Measurements from ENCODE around the gene STK39. TPM values are rescaled to one million over a fixed set of nuclear protein-coding genes. Genes with fewer than 3 reads are reported as not detected.

The STK39 gene
- total RNA-seq, 1 experiment from 2014 or later, result 18.3 TPM

DNA sequence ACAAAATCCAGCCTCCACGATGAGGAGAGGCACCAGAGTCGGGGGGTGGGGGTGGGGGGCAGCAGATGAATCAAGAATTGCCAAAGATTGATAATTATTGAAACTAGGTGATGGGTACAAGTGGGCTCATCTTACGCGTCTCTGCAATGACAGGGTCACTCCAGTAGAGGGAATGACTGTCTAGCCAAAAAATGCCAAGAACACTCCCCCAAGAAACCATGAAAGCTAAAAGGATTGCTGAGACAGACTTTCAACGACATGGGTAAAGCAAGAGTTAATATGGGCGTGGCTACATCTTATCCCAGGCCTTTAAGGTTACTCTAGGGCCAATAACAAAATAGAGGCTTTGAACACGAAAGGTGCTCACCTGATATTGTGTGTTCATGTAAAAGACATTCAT is 86.5 kb downstream of the STK39 start:
- H3K36me3 ChIP-seq, result peaks cover 19% of the 10 kb centered on the region
- H3K27ac ChIP-seq, result no peak overlapping the region
- DNase-seq (ENCODE audit: low read depth in 1 of 2, low spot score in 2 of 2), result no peak

DNA sequence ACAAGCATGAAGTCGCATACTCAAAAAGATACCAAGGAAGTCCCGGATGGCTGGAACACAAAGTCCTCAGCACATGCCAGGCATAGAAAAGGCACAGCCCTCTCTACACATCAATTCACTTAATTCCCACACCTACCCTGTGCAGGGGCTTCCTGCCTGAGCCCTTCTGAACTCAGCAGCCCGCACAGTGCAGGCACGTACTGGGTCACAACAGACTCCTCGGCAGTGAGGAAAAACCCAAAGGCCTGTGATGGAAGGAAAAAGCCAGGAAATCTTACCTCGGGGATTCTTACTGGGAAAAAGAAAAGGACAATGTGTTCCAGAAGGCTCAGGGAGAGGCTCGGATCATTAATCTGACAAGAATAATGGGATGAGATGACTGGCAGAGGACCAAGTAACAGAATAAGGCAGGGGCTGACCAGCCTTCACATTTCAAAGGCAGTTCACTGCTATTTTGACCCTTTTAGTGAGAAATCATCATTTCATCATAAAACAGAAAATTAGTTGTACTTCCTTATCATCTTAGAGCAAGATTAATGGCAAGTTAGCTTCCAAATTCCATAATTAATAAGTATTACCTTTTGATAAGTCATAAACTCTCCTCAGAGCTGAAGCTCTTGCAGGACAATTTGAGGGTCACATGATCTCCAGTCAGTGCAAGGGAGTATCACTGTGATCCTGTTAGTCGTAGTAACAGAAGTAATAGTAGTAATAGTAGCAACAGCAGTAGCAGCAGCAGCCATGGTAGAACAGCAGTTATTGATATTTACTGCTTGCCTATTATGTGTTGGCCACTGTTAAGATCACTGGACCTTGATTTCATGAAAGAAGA is 87.4 kb downstream of the STK39 start:
- Histone ChIP-seq H3K27ac (no peak overlapping the region), H3K36me3 (peaks cover 19% of the 10 kb centered on the region), H3K4me3 (no peak overlapping the region), H3K27me3 (replicated peaks) (no peaks in the 10 kb centered on the region), H3K9me3 (replicated peaks) (no peaks in the 10 kb centered on the region), H3K4me1 (replicated peaks) (no peaks in the 10 kb centered on the region)
- no peak for DNase-seq (ENCODE audit: low read depth in 1 of 2, low spot score in 2 of 2)

More for the DNA sequence above, 86.5 kb downstream of the STK39 start:
- no peaks in the 10 kb centered on the region for H3K4me1 ChIP-seq (replicated peaks)
- no peak overlapping the region for H3K4me3 ChIP-seq
- no peaks in the 10 kb centered on the region for H3K9me3 ChIP-seq (replicated peaks)
- H3K27me3 ChIP-seq (replicated peaks), result no peaks in the 10 kb centered on the region

DNA sequence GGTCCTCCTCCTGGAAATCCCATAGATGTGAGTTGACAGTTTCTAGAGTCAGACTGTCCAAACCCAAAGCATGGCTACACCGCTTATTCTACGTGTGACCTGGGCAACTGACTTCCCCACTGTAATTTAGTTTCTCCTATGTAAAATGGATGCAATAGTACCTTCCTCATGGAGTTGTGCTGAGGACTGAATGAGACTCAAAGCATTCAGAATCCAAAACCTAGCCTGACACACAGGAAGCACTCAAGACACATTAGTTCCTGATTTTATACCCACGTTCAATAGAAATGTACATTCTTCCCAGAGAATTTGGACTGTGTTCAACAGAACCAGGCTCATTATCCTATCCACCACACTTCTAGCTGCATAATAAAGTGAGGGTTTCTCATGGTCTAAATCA is 88.8 kb downstream of the STK39 start:
- Histone ChIP-seq H3K9me3 (replicated peaks) (no peaks in the 10 kb centered on the region), H3K36me3 (peaks cover 26% of the 10 kb centered on the region), H3K4me1 (replicated peaks) (no peaks in the 10 kb centered on the region), H3K4me3 (no peak overlapping the region), H3K27ac (no peak overlapping the region), H3K27me3 (replicated peaks) (no peaks in the 10 kb centered on the region)
- no peak for DNase-seq (ENCODE audit: low read depth in 1 of 2, low spot score in 2 of 2)

DNA sequence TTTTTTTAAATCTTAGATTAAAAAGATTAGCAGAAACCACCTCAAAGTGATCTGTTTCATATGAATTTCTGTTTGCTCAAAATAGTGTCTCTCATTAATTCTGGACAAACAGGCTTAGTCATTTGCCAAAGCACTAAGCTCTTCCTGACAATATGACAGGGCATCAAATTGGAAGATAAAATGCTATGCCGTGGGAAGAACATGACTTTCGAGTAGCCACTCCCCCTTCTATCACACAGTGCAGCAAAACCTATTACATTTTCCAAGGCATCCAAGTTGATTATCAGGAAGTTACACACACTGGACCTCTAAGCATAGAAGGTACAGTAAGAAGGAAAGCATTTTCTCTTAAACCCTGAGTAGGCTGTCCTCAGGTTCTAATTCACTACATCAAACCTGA is 89.5 kb downstream of the STK39 start:
- Histone ChIP-seq H3K4me1 (replicated peaks) (no peaks in the 10 kb centered on the region), H3K36me3 (peaks cover 26% of the 10 kb centered on the region), H3K27me3 (replicated peaks) (no peaks in the 10 kb centered on the region), H3K27ac (no peak overlapping the region), H3K4me3 (no peak overlapping the region), H3K9me3 (replicated peaks) (no peaks in the 10 kb centered on the region)
- no peak for DNase-seq (ENCODE audit: low read depth in 1 of 2, low spot score in 2 of 2)

DNA sequence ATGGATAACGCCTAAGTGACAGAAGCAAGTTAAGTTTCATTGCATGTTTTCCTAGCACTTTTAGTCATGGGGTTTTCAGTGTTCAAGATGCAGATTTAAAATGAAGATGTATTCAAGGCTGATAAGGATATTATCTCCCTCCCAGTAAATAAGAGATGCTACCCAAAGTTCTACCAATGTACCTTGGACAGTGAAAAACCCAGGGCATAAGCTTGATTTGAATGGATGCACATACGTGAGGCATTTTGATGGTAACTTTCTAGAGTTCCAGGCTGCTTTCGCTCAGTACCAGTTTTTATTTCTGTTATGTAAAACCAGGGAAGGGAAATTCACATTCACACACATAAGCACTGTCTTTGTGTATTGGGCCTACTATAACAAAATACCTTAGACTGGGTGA is 90.3 kb downstream of the STK39 start:
- no peak for DNase-seq (ENCODE audit: low read depth in 1 of 2, low spot score in 2 of 2)
- Histone ChIP-seq H3K27me3 (replicated peaks) (no peaks in the 10 kb centered on the region), H3K9me3 (replicated peaks) (no peaks in the 10 kb centered on the region), H3K4me1 (replicated peaks) (no peaks in the 10 kb centered on the region), H3K4me3 (no peak overlapping the region), H3K27ac (no peak overlapping the region), H3K36me3 (peaks cover 26% of the 10 kb centered on the region)

DNA sequence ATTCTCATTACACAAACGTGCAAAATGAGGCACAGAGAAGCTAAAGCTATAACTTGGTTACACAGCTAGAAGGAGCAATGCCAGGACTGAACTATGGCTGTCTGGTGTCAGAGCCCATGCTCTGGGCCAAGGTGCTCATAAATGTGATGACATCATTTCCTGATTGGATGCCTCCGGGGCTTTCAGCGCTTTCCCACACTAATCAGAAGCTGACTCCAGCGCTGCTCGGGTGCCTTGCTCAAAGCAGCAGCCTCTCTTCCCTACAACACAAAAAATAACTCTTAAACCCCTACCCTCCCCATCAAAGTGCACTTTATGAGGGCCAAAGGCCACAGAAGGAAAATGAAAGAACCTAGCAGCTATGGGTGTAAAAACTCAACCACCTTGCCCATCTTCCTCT is 90.7 kb downstream of the STK39 start:
- Histone ChIP-seq H3K4me3 (no peak overlapping the region), H3K9me3 (replicated peaks) (no peaks in the 10 kb centered on the region), H3K27me3 (replicated peaks) (no peaks in the 10 kb centered on the region), H3K36me3 (peaks cover 26% of the 10 kb centered on the region), H3K27ac (no peak overlapping the region), H3K4me1 (replicated peaks) (no peaks in the 10 kb centered on the region)
- DNase-seq (ENCODE audit: low read depth in 1 of 2, low spot score in 2 of 2), result no peak

DNA sequence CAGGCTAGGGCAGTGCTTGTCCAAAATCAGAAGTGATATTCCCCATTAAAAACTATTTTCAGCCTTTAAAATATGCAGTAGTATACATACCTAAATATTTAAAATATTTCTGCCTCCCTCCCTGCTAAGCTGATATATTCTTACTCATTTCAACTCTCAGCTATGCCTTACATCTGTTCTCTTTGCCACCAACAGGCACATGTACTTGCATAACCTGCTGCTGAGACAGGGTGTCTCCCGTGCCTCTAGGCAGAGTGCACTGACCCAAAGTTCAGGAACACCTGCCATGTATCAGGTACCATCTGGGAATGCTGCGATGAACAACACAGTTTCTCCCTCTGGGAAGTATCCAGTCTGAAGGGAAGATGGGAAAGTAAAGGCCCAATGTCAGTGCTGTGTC is 91.7 kb downstream of the STK39 start:
- Histone ChIP-seq H3K9me3 (replicated peaks) (no peaks in the 10 kb centered on the region), H3K27ac (no peak overlapping the region)
- no peak for DNase-seq (ENCODE audit: low read depth in 1 of 2, low spot score in 2 of 2)

DNA sequence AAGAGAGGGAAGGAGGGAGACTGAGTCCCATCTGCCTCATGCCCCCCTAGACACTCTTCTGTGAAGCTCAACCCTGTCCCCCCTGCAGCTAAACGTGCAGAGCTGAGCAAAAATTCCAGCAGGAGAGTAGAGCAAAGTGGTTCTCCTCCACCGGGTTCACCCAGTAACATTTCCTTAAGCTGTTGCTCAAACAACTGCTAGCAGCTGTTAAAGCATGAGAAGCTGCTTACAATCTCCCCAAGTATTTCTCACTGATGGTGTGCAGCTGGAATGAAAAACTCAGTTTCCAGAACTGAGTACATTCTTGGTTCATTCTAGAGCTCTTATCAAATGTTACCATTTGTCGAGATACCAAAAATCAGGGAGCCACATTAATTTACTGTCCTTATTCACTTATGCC is 92.3 kb downstream of the STK39 start:
- no peak for DNase-seq (ENCODE audit: low read depth in 1 of 2, low spot score in 2 of 2)
- H3K27ac ChIP-seq, result no peak overlapping the region
- H3K4me3 ChIP-seq, result no peak overlapping the region
- H3K4me1 ChIP-seq (replicated peaks), result no peaks in the 10 kb centered on the region
- no peaks in the 10 kb centered on the region for H3K9me3 ChIP-seq (replicated peaks)
- peaks cover 19% of the 10 kb centered on the region for H3K36me3 ChIP-seq
- no peaks in the 10 kb centered on the region for H3K27me3 ChIP-seq (replicated peaks)

More for the DNA sequence above, 91.7 kb downstream of the STK39 start:
- Histone ChIP-seq H3K4me3 (no peak overlapping the region), H3K27me3 (replicated peaks) (no peaks in the 10 kb centered on the region), H3K36me3 (peaks cover 22% of the 10 kb centered on the region), H3K4me1 (replicated peaks) (no peaks in the 10 kb centered on the region)

DNA sequence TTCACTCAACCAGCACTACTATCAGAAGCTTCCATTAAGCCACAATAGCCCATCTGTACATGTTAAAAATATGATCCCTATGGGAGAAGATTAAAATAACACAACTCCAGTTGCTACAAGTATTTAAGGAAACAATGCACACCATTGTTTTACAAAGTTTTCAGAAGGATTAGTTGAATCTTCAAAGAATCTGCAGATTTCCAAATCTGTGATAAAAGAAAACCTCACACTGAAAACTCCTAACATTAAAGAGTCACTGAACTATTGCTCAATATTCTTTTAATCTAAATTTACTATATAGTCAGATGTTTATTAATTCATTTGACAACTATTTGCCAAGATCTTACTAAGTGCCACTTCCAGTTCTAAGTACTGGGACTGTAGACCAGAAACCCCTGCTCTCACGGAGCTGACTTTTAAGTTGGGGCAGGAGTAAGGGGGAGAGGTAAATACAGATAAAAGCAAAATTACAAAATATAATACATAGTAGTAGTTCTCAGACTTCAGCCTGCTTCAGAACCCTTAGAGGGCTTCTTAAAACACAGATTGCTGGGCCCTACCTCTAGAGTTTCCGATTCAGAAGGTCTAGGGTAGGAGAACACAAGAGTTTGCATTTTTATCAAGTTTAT is 94.4 kb downstream of the STK39 start:
- no peak for DNase-seq (ENCODE audit: low read depth in 1 of 2, low spot score in 2 of 2)
- H3K27me3 ChIP-seq (replicated peaks), result no peaks in the 10 kb centered on the region

DNA sequence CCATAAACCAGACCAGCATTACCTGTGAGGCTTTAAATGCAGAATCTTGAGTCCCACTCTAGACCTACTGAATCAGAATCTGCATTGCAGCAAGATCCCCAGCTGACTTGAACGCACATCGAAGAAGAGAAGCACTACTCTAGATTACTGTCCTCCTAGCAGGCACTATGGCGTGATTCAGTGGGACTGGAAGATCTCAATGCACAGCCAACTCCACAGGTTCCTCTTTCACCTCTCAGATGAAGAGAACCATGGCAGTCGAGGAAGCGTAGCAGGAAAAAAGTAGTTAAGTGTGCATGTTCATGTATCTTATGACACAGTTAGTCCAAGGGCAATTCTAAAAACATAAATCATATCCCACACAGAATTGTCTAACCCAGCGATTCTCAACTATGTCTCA is 97.4 kb downstream of the STK39 start:
- H3K36me3 ChIP-seq, result peaks cover 13% of the 10 kb centered on the region; the same call in 1 of the 2 replicates
- H3K27me3 ChIP-seq (replicated peaks), result no peaks in the 10 kb centered on the region
- no peak overlapping the region for H3K27ac ChIP-seq
- no peak for DNase-seq (ENCODE audit: low read depth in 1 of 2, low spot score in 2 of 2)
- H3K4me3 ChIP-seq, result no peak overlapping the region
- H3K9me3 ChIP-seq (replicated peaks), result no peaks in the 10 kb centered on the region
- no peaks in the 10 kb centered on the region for H3K4me1 ChIP-seq (replicated peaks)

More for the DNA sequence above, 94.4 kb downstream of the STK39 start:
- Histone ChIP-seq H3K36me3 (peaks cover 18% of the 10 kb centered on the region), H3K4me3 (no peak overlapping the region), H3K27ac (no peak overlapping the region), H3K4me1 (replicated peaks) (no peaks in the 10 kb centered on the region), H3K9me3 (replicated peaks) (no peaks in the 10 kb centered on the region)

DNA sequence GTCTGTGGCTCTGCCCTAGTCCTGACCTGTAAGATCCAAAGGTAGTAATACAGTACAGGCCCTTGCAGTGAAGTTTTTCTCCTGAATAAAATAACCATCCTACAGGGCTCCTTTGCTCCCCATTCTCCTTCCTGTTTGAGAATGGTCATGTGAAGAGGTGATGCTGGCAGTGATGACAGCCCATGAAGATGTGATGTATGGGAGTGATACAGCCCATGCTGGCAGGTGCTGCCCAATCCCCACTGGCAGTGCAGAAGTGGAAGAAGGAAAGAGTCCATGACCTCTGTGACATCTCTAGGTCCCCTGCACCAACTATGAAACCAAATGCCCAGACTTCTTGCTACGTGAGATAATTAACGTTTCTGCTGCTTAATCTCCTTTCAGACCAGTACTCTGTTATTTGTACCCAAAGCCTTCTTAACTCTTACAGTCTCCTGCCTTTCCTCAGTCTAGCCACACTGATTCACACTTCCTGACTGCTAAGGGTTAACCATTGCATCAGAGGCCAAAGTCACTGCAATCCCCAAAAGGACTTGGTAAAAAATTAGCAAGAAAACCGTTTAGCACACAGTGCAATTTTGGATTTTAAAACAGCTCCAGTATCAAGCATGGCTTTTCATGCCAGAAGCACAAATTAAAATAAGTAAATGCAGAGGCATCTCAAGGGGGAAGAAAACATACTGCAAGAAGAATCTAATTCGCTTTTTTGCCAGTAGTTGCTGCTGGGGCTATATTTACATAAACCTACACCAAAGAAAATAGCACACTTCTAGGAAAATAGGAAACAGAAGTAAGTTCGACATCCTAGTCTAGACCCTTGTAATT is 98.0 kb downstream of the STK39 start:
- H3K4me1 ChIP-seq (replicated peaks), result no peaks in the 10 kb centered on the region
- no peaks in the 10 kb centered on the region for H3K27me3 ChIP-seq (replicated peaks)
- no peak overlapping the region for H3K4me3 ChIP-seq
- H3K36me3 ChIP-seq, result peaks cover 13% of the 10 kb centered on the region; the same call in 1 of the 2 replicates
- H3K27ac ChIP-seq, result no peak overlapping the region
- no peaks in the 10 kb centered on the region for H3K9me3 ChIP-seq (replicated peaks)
- DNase-seq (ENCODE audit: low read depth in 1 of 2, low spot score in 2 of 2), result no peak

DNA sequence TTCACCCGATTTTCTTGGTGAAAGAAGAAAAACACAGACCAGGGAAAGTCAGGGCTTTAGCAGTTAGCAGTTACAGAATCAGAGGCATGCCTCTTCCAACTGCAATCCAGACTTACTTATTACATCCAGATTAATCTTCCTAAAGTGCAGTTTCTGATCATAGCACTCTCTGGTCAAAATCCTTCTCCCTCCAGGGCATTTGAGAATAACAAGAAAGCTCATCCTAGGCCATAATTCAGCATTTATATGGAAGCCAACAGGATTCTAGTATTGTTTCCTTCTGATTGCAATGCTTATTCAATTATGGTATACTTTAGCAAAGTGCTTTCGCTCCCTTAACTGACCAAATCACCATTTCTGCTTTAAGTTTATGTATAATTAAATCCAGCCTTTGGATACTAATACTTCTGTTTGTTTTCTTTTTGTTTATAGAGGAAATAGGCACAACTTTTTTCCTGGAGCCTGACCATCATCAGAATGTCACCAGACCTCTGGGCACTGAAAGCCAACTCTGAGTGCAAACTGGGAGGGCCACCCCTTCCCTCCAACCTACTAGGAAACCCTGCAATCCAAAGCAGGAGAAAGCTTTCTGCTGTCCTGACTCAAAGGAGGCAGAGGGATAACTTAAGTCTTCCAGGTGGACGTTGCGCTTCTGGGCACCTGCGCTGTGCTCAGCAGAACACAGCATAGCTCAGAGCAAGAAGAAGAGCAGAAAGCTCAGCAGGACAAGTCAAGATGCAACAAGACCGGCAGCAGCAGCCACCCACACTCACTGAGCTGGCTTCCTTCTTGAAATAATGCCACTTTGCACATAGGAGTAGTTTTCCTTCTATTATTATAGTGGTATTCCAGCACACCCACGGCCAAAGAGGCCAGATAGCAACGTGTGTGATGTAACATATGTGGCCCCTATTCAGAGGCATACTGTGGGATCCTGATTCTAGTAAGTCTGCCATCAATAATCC is 99.3 kb downstream of the STK39 start:
- no peak overlapping the region for H3K27ac ChIP-seq

More for the DNA sequence above, 99.3 kb downstream of the STK39 start:
- DNase-seq (ENCODE audit: low read depth in 1 of 2, low spot score in 2 of 2), result no peak
- Histone ChIP-seq H3K27me3 (replicated peaks) (no peaks in the 10 kb centered on the region), H3K9me3 (replicated peaks) (no peaks in the 10 kb centered on the region), H3K36me3 (peaks cover 6% of the 10 kb centered on the region; the same call in 1 of the 2 replicates), H3K4me3 (no peak overlapping the region), H3K4me1 (replicated peaks) (no peaks in the 10 kb centered on the region)

All from SJSA1 (cell line).